HG03139 (cell line): Measurements from ENCODE around the gene BTNL9.
"Not testable (repeated sequence)": the region's sequence is repeated elsewhere in the genome, so short reads cannot be mapped to it uniquely, and the experiment has no call there.

ENCODE experiments used
- ATAC-seq: cut with Tn5 transposase; IDR thresholded peaks from one replicate; pipeline ENCODE4 v1.9.1; 2021; ENCODE audit not compliant: unreplicated experiment

The BTNL9 gene

DNA sequence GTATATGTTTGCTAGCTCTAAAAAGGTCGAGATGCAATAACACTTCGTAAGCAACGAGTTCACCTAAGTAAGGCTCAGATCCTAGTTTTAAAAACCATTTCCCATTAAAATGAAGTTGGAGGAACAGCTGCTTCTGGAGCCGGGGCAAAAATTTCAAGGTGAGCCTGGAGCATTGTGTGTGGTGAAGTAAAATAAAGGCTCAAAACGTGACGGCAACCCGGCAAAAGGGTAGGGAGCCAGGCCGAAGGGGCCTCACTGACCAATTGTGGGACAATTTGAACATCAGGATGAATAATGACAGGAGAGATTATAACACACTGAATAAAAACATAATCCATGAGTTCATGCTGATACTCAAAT, 20.1 kb downstream of the BTNL9 start:
- no peak for ATAC-seq

DNA sequence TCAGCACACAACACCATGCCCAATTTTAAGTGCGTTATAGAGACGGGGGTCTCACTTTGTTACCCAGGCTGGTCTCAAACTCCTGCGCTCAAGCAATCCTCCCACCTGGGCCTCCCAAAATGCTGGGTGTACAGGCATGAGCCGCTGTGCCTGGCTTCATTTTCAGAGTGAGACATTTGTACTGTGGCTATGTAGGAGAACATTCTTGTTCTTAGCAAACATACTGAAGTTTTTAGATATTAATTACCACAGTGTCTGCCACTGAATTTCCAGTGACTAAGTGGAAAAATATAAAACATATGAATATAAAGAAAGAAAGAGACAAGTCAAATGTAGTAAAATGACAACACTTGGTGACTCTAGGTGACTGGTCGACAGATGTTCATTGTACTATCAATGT, 20.9 kb downstream of the BTNL9 start:
- ATAC-seq: no peak

DNA sequence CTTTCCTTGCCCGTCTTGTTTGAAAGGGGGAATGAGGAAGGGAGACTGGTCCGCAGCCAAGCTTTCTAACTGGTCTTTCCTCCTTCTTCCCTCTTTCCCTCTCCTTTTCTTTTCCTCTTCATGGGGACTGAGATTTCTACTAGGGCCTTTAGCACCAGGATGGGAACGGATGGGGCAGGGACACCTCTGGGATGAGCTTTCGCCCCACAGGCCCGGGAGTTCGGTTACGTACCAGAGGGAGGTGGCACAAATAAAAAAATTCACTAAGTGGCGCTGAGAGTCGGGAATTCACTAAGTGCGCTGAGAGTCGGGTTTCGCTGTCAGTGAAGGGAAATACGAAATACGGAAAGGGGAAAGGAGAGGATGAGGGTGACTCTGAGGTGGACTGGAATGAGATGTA, 21.6 kb downstream of the BTNL9 start:
- no peak for ATAC-seq

DNA sequence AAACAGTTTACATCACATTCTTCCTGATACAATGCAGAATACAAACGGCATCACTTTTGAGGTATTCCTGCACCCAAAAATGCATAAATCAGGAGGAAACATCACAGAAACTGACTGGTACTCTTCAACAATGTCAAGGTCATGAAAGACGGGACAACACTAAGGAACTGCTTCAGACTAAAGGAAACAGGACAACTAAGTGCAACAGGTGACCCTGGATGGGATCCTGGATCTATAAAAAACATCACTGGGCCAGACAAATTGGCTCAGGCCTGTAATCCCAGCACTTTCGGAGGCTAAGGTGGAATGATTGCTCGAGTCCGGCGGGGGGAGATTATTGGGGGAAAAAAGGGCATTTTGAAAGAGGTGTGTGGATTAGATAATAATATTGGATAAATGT, 22.6 kb downstream of the BTNL9 start:
- ATAC-seq: no peak

DNA sequence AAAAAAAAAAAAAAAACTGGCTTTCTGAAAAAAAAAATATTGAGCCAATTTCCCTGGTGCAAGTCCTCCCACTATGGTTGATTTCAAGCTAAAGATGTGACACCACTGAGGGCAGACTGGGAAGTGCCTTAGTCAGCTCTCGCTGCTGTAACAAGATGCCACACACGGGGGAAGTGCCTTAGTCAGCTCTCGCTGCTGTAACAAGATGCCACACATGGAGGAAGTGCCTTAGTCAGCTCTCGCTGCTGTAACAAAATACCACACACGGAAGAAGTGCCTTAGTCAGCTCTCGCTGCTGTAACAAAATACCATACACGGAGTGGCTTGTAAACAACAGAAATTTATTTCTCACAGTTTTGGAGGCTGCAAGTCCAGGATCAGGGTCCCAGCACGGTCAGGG, 23.4 kb downstream of the BTNL9 start:
- no peak for ATAC-seq

DNA sequence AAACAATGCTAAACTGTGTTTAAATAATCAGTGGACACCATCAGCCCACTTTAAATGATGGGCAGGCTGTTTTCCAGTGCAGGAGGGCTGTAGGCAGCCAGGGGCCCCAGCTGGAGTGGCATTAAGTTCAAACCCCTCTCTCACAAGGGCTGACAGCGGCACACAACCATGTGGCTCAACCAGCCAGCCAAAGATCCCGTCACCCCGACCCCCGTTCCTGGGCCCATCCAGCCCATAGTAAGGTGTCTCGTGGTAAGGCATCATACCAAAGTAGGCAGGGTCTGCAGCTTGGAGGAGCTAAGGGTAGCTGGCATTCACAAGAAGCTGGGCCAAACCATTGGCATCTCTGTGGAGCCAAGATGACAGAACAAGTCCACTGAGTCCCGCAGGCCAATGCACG, 24.9 kb downstream of the BTNL9 start:
- no peak for ATAC-seq

DNA sequence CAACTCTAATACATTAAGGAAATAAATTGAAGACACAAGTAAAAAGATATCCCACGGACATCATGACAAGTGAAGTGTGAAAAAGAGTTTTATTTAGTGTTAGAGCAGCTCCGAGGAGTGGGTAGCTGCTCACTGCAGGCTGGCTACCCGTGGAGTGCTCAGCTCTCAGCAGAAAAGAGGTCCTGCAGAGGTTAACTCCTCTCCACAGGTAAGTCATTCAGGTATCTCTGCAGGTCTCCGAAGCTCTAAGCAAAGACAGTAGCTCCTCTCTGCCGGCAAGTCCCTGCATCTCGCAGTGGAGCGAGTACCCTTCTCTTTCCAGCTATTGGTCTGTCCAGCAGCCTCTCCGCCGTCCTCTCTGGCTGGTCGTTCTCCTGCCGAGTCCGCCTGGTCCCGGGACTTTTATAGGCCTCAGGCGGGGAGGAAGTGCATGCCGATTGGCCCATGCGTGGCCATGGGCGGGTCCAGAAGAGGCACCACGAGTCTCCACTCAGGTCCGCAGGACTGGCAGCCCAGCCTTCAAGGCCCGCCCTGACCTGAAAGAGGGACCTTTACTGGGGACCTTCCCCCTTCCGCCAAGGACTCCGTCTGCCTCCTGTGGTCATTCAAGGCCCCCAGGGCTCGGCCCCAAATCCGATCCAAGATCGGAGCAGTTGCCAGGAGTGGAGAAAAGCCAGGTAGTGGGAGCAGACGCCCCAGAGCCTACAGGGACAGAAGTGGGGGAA, 29.9 kb downstream of the BTNL9 start:
- ATAC-seq: no peak

DNA sequence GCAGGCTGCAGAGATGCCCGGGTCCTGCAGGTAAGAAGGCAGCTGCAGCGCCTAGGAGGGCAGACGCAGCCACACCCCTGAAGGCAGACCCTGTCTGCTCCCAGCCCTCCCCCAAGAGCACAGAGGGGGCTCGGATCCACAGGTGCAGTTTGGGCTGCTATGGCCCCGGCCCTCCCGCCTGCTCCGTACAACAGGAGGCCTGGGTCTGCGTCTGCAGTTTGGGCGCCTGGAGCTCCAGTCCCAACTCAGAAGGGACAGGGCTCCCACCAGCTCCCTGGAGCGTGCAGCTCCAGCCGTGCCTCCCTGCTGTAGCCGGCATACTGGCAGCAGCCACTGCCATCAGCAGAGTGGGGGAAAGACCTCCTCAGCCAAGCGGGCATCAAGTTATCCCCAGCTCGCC, 30.5 kb downstream of the BTNL9 start:
- no peak for ATAC-seq

DNA sequence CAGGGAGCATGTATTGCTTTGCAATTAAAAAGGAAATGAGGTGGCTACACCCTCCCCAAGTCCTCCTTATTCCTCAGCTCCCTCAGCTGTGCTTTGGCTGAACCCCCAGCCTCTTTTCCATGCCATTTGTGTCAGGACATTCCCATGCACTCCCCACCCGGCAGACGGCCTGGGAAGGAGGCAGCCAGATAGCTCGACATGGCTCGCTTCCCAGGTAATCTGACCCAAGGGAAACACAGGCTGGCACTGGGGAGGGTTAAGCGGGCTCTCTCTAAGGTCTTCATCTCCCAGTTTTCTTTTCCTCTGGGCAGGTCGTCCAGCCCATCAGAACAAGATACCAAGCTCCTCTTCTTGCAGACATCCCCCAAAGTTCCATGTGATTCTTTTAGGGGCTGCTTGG, 31.2 kb downstream of the BTNL9 start:
- ATAC-seq: no peak

DNA sequence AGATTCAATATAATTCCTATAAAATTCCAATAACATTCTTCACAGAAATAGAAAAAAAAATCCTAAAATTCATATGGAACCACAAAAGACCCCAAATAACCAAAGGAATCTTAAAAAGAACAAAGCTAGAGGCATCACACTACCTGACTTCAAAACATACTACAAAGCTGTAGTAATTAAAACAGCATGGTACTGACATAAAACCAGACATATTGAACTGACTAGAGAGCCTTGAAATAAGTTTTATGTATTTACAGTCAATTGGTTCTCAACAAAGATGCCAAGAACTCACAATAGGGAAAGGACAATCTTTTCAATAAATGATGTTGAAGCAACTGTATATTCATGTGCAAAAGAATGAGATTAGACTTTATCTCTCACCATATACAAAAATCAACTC, 36.9 kb downstream of the BTNL9 start:
- ATAC-seq: no peak

DNA sequence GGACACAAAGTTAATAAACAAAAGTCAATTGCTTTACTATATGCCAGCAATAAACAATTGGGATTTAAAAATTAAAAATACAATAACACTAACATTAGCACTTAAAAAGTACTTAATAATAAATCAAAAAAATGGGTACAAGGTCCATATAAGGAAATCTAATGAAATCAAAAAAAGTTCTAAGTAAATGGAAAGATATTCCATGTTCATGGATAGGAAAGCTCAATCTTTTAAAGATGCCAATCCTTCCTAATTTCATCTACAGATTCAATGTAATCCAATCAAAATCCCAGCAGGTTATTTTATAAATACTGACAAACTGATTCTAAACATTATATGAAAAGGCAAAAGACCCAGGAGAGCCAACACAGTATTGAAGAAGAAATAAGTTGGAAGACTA, 41.9 kb downstream of the BTNL9 start:
- ATAC-seq: no peak

DNA sequence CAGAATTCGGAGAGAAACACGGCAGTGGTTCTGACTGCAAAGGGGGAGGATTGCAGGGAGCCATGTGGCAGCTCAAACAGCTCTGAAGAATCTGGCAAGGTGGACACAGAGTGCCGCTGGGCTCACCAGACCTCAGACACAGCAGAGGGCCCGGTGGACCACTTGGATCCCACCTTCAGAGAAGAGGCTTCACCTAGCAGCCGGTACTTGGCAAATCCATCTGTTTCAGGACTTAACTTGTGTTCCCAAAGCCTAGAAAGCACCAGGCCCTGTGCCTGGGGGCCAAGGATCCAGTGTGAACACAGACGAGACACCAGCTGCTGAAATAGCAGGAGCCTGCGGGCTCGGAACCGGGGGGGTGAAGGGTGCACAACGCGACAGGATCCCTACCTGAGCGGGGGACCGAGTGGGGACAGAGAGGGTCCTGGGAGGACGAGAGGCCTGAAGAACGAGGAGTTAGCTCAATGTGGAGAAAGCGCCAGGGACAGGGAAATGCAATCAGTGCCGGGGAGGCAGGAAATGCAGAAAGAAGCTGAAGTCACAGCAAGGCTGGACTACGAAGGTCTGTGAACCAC, 44.6 kb downstream of the BTNL9 start:
- ATAC-seq: no peak

DNA sequence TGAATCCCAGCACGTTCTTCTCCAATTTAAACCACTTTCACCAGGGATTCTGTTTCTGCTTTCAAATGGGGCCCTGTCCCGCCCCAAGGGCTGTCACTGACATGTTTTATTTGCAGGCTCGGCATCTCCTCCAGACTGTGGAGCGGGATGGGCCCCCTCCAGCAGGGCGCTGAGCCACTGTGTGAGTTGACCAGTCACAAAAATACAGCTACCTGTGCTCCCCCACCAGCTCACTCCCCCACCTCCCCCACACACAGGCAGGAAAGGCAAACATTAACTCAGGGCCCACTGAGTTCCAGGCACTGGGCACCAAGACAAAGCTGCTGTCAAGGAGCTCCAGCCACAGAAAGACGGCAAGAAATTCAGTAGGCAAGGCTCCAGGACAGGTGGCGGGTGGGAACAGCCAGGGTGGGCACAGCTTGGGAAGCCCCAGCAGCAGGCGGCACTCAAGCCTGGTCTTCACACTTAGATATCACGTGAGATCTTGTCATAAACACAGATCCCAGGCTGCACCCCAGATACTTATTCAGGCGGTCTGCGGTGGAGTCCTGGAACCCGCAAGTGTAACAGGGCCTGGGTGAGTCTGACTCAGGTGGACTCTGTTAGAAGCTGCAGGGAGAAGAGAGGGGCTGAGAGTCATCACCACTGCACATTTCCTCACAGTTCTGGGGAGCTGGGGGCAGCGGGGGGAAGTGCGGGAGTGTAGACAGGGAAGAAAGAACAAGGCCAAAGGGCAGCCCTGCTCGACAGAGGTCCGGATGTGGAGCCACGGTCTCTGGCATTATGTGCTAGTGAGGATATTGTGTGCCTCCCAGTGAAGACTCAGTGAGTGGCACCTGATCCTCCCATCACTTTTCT, 46.2 kb downstream of the BTNL9 start:
- no peak for ATAC-seq

DNA sequence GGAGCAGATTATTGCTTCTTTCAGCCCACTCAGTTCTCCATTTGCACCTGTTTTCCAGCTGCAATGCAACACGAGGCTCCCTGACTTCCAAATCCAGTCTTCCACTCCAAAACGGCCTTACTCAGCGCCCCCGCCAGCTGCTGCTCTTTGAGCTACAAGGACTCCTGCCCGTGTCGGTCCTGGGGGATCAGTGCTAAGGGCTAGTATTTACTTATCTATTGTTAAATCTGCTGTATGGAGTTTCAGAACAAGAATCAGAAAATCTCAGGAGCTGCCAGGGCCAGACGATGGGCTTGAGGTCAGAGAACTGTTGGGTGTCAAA, 46.8 kb downstream of the BTNL9 start:
- ATAC-seq: no peak

DNA sequence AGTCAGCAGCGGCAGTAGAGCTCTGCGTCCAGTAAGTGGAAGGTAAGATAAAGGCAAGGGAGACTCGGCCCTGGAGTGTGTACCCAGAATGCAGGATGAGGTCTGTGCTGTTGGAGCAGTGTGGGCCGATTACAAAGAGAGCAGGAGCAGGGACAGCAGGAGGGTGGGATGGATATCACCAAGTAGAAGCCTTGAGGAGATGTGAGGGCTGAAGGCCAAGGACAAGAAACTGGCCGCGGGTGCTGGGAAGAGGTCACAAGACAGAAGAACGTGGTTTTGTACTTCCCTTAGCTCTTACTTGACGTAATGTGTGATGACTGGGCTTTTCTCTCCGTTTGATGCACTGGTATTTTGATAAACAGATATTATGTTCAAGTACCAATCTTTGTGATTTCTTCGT, 47.2 kb downstream of the BTNL9 start:
- ATAC-seq: no peak

DNA sequence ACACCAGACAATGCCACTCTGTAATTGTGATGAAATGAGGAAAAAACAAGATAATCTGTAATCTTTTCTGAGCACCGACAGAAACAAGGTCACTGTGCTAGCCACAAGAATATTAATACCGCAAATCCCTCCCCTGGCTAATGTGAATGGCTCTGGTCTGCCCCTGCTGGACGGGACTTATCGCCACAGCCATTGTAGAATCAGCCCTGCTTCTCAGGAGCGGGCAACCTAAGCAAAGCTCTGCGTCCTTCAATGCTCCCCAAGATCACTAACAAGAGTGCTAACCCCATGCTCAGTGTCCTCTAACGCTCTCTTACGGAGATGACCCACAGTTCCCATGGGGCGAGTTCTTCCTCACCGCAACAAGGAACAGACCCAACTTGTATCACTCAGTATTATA, 48.2 kb downstream of the BTNL9 start:
- no peak for ATAC-seq

DNA sequence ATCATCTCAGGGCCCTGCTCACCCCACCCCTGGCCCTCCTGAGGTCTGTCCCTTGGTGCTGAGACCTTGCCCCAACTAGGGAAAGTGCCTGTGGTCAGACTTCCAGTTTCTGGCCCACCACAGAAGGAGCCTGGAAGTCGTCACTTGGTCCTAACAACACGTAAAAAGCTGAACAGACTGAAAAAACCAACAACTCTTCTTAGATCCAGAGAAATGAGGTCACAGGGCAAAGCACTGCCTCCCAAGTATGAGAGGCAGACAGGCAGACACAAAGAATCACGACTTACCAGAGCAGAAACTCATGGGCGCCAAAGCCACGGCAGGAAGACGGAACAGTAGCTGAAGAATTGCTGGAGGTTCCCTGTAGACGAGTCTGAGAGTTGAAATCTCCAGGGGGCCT, 52.4 kb downstream of the BTNL9 start:
- ATAC-seq: no peak

DNA sequence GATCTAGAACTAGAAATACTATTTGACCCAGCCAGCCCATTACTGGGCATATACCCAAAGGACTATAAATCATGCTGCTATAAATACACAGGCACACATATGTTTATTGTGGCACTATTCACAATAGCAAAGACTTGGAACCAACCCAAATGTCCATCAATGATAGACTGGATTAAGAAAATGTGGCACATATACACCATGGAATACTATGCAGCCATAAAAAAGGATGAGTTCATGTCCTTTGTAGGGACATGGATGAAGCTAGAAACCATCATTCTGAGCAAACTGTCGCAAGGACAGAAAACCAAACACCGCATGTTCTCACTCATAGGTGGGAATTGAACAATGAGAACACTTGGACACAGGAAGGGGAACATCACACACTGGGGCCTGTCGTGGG, 55.1 kb downstream of the BTNL9 start:
- not testable (repeated sequence) for ATAC-seq

DNA sequence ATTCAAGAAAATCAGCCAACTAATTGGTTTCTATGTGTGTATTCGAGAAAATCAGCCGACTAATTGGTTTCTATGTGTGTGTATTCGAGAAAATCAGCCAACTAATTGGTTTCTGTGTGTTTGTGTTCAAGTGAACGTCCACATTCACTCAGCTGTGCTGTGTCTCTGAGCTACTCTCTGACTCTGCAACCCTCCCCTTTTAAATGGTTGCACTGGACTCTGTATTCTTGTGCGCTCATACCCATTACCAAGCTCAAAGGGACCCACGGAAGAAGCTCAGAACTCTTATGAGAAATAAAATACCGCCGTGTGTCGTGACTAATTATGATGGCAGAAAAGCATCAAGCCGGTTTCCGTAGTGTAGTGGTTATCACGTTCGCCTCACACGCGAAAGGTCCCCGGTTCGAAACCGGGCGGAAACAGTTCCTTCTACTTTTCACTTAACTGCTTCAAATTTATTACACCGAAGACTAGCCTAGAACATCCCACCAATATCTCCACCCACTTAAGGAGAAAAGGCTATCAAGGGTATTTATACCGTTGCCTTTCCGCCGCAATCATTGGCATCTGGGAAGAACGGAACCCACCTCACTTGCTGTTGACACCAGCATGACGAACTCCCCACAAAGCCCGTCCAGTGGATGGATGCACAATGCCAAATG, 56.8 kb downstream of the BTNL9 start:
- not testable (repeated sequence) for ATAC-seq

DNA sequence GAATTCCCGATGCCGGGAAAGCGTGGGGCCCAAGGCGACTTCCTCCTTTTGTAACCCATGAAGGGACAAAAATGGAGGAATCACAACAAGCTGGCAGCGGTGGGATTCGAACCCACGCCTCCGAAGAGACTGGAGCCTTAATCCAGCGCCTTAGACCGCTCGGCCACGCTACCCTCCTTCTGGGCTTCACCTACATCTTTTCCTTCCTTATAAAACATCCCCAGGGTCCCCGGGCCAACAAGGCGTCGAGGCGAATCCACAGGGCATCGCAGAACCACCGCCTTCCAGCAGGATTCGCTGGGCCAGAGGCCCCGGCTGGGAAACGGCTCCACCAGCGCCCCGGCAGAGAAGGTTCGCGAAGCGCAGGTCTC, 57.3 kb downstream of the BTNL9 start:
- not testable (repeated sequence) for ATAC-seq

DNA sequence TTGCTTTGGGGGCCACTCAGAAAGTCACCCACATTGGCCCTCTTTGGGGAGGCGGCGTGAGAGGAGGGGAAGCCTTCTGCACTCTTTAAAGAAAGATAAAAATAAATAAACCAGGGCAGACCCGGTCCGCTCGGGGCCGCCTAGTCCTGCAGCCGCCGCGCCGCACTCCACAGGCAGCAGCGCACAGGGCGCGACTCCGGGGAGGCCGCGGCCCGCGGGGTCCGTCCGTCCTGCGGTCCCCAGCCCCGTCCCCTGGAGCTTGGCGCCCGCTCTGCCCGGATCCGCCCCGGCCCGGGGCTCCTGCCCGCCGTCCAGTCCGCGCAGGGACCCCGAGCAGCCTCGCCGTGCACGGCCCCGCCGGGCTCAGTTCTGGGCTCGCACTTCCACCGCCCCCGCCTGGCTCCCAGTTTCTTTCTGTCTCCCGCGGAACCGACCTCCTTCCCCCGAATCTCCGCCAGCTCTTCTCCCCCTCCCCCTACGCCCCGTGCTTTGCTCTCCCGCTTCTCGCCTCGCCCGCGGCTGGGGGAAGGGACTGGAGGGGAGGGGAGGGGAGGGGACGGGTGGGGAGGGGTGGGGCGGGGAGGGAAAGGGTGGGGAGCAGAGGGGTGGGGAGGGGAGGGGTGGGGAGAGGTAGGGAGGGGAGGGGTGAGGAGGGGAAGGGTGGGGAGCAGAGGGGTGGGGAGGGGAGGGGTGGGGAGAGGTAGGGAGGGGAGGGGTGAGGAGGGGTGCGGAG, 57.9 kb downstream of the BTNL9 start:
- not testable (repeated sequence) for ATAC-seq
